Nephron (organoid): ENCODE data around the gene DOK7.

Source experiments
- H3K27ac Mint-ChIP-seq, 3 experiments: 2 replicates each; pipeline ENCODE4 v1.8.0; 2020; ENCODE audit warnings: mixed read lengths in 3 of 3, mild to moderate bottlenecking in 2 of 3, moderate library complexity in 1 of 3
- H3K27me3 Mint-ChIP-seq: 2 replicates; pipeline ENCODE4 v1.8.0; 2021; ENCODE audit warnings: low read depth, mild to moderate bottlenecking, moderate library complexity, mixed read lengths
- H3K36me3 Mint-ChIP-seq: 2 replicates; pipeline ENCODE4 v1.8.0; 2020; ENCODE audit warnings: low read depth, mixed read lengths
- H3K4me1 Mint-ChIP-seq: 2 replicates; pipeline ENCODE4 v1.8.0; 2020; ENCODE audit warnings: mixed read lengths
- H3K4me3 Mint-ChIP-seq, 3 experiments: 2 replicates each; pipeline ENCODE4 v1.8.0; 2020; ENCODE audit warnings: mild to moderate bottlenecking in 3 of 3, mixed read lengths in 3 of 3, moderate library complexity in 2 of 3
- H3K9me3 Mint-ChIP-seq: 2 replicates; pipeline ENCODE4 v1.8.0; 2020; ENCODE audit warnings: mixed read lengths
- CTCF ChIP-seq, 3 experiments: fragments of 200-600 bp; sonication (generic); IDR thresholded peaks; one replicate each; pipeline ENCODE4 v1.5.0; 2021; ENCODE audit warnings: antibody characterized with exemption in 3 of 3; ENCODE audit not compliant: unreplicated experiment in 3 of 3

DOK7 gene

DNA sequence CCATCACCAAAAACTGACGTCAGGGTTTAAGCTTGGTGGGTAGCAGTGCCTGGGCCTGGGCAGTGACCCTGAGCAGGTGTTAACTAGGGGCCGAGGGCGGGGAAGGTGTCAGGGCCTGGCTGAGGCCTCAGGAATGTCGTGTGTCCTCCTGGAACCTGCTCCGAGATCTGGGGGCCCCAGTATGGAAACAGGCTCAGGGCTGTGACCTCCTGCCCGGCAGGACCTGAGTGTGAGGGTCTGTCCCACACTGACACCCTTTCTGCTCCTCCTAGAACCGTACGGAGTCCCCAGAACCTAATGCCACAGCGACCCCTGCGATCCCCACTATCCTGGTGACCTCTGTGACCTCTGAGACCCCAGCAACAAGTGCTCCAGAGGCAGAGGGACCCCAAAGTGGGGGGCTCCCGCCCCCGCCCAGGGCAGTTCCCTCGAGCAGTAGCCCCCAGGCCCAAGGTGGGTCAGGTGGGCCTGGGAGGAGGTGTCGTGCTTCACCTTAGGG, 20.6 kb upstream of the DOK7 start:
- Mint-ChIP-seq H3K4me3 (no peak overlapping the region), H3K27me3 (no peaks in the 10 kb centered on the region), H3K4me1 (no peaks in the 10 kb centered on the region), H3K9me3 (no peaks in the 10 kb centered on the region), H3K27ac (no peak overlapping the region), H3K36me3 (no peaks in the 10 kb centered on the region)
- no peak for TF ChIP-seq CTCF (IDR thresholded peaks at IDR 0.05; ENCODE audit: unreplicated experiment in 3 of 3)

DNA sequence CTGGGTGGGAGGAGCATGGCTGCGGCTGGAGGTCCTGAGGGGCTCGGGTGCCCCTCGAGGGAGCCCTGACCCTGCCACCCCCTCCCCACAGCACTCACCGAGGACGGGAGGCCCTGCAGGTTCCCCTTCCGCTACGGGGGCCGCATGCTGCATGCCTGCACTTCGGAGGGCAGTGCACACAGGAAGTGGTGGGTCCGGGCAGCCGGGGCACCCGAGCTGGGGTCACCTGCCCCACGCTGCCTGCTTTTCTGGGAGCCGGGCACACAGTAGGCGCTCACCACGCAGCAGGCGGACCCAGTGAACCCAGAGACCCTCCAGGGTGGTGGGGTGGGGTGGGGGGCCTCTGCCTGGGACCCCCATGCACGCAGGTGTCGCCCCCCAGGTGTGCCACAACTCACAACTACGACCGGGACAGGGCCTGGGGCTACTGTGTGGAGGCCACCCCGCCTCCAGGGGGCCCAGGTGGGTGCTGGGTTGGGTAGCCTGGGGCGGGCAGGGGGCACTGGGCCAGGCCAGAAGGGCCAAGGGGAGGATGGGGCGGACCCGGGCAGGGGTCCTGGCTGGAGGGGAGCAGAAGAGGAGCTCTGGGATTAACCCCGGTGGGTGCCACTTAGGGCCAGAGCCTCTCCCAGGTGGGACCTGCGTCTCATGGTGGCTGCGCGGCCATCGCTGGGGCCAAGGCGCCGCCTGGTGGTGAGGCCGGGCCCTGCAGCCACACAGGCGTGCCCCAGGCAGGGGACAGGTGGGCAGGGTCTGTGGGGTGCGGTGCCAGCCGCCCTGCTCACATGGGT, 20.0 kb upstream of the DOK7 start:
- Mint-ChIP-seq H3K27ac (no peak overlapping the region), H3K36me3 (no peaks in the 10 kb centered on the region), H3K4me3 (no peak overlapping the region), H3K27me3 (no peaks in the 10 kb centered on the region), H3K9me3 (no peaks in the 10 kb centered on the region), H3K4me1 (no peaks in the 10 kb centered on the region)
- TF ChIP-seq CTCF (IDR thresholded peaks at IDR 0.05; ENCODE audit: unreplicated experiment in 3 of 3): peak; percentile 96 to 98 (median 96)

DNA sequence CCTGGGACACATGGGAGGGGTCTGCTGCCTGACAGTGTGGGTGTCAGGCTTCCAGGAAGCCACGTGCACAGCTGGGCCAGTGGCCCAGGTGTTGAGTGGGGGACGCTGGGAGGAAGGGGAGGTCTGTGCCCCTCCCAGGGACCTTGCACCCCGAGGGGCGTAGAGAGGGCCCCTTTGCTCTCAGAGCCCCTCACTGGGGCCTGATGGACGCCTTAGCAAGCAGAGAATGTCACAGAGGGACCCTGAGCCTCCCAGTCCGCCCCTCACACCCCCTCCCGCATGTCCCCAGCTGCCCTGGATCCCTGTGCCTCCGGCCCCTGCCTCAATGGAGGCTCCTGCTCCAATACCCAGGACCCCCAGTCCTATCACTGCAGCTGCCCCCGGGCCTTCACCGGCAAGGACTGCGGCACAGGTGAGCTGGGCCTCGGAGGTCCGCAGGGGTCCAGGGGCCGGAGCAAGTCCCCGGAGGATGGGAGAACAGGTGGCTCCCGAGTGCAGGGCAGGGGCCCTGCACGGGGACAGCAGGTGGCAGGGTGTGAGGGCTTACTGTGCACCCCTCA, 19.3 kb upstream of the DOK7 start:
- no peaks in the 10 kb centered on the region for H3K9me3 Mint-ChIP-seq
- no peak for TF ChIP-seq CTCF (IDR thresholded peaks at IDR 0.05; ENCODE audit: unreplicated experiment in 3 of 3)
- H3K27ac Mint-ChIP-seq: no peak overlapping the region
- peaks cover 4% of the 10 kb centered on the region for H3K4me1 Mint-ChIP-seq
- no peaks in the 10 kb centered on the region for H3K27me3 Mint-ChIP-seq
- H3K36me3 Mint-ChIP-seq: no peaks in the 10 kb centered on the region
- H3K4me3 Mint-ChIP-seq: no peak overlapping the region

DNA sequence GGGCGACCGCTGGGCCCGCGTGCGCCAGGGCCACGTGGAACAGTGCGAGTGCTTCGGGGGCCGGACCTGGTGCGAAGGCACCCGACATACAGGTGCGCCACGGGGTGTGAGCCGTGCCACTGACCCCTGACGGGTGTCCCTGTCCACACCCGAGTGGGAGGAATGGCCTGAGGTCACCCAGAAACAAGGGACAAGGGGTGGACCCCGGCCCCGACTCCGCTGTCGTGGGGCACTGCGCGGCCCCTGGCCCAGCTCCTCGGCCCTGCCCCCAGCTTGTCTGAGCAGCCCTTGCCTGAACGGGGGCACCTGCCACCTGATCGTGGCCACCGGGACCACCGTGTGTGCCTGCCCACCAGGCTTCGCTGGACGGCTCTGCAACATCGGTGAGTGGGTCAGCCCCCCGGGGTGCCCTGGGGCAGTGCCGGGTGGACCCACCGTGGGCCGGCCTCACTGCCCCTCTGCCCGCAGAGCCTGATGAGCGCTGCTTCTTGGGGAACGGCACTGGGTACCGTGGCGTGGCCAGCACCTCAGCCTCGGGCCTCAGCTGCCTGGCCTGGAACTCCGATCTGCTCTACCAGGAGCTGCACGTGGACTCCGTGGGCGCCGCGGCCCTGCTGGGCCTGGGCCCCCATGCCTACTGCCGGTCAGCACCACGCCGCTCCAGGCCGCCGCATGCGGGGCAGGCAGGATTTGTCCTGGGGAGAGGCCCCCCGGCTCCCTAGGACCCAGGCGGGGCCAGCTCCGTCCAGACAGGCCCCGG, 18.6 kb upstream of the DOK7 start:
- no peaks in the 10 kb centered on the region for H3K9me3 Mint-ChIP-seq
- H3K27ac Mint-ChIP-seq: no peak overlapping the region
- H3K4me3 Mint-ChIP-seq: no peak overlapping the region
- no peak for TF ChIP-seq CTCF (IDR thresholded peaks at IDR 0.05; ENCODE audit: unreplicated experiment in 3 of 3)
- H3K36me3 Mint-ChIP-seq: no peaks in the 10 kb centered on the region
- H3K27me3 Mint-ChIP-seq: no peaks in the 10 kb centered on the region
- H3K4me1 Mint-ChIP-seq: peaks cover 5% of the 10 kb centered on the region

DNA sequence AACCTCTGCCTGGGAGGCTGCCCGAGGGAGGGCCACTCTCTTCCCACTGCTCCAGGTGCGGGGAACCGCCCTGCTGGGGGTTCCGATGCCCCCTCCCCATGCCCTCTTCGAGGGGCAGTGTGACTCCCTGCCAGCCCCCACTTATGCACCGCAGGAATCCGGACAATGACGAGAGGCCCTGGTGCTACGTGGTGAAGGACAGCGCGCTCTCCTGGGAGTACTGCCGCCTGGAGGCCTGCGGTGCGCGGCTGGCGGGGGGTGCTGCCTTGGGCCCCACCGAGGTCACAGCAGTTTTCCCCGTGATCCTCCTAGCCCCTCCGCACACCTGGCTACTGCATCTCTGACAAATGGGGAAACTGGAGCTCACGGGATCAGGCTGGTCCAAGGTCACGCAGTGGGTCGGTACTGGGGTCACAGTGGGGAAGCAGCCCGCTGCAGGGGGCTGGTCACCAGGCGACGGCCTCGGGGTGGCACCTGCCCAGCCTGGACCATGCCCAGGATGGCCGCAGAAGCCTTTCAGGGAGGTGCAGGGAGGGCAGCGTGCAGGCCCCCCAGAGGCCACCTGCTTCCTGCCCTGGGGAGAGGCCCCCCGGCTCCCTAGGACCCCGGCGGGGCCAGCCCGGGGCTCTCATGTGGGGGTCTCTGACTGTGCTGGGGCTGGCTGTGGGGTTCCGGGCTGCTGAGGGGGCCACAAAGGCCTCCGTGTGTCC, 17.8 kb upstream of the DOK7 start:
- no peak overlapping the region for H3K27ac Mint-ChIP-seq
- no peak overlapping the region for H3K4me3 Mint-ChIP-seq
- H3K9me3 Mint-ChIP-seq: no peaks in the 10 kb centered on the region
- H3K36me3 Mint-ChIP-seq: no peaks in the 10 kb centered on the region
- no peaks in the 10 kb centered on the region for H3K27me3 Mint-ChIP-seq
- H3K4me1 Mint-ChIP-seq: peaks cover 5% of the 10 kb centered on the region
- TF ChIP-seq CTCF (IDR thresholded peaks at IDR 0.05; ENCODE audit: unreplicated experiment in 3 of 3): no peak
